ENCODE results near the gene TDRD6.

The TDRD6 gene

GRCh38 chr6:46676604-46677313 lies 10.9 kb upstream of the TDRD6 start:
- in situ Hi-C loops (cut with MboI; ENCODE audit: low sequenced_read_pairs): no loop called here

GRCh38 chr6:46677314-46677654 lies 10.4 kb upstream of the TDRD6 start:
- in situ Hi-C loops (cut with MboI; ENCODE audit: low sequenced_read_pairs): no loop called here

GRCh38 chr6:46684771-46685170 lies 2.9 kb upstream of the TDRD6 start:
- in situ Hi-C loops (cut with MboI; ENCODE audit: low sequenced_read_pairs): no loop called here

- in situ Hi-C loops (cut with MboI; ENCODE audit: low sequenced_read_pairs): no loop called here
Measured at GRCh38 chr6:46688117-46688965, 656 bp downstream of the TDRD6 start.

GRCh38 chr6:46688966-46689335 lies 1.3 kb downstream of the TDRD6 start:
- in situ Hi-C loops (cut with MboI; ENCODE audit: low sequenced_read_pairs): no loop called here

- in situ Hi-C loops (cut with MboI; ENCODE audit: low sequenced_read_pairs): no loop called here
Measured at GRCh38 chr6:46689657-46690056, 2.0 kb downstream of the TDRD6 start.

GRCh38 chr6:46690141-46690755 lies 2.6 kb downstream of the TDRD6 start:
- in situ Hi-C loops (cut with MboI; ENCODE audit: low sequenced_read_pairs): no loop called here

GRCh38 chr6:46690911-46691451 lies 3.3 kb downstream of the TDRD6 start:
- in situ Hi-C loops (cut with MboI; ENCODE audit: low sequenced_read_pairs): no loop called here

GRCh38 chr6:46699970-46700369 lies 12.3 kb downstream of the TDRD6 start:
- in situ Hi-C loops (cut with MboI; ENCODE audit: low sequenced_read_pairs): no loop called here

GRCh38 chr6:46704562-46704961 lies 16.9 kb downstream of the TDRD6 start:
- in situ Hi-C loops (cut with MboI; ENCODE audit: low sequenced_read_pairs): no loop called here

GRCh38 chr6:46706464-46706863 lies 18.8 kb downstream of the TDRD6 start:
- in situ Hi-C loops (cut with MboI; ENCODE audit: low sequenced_read_pairs): no loop called here

- in situ Hi-C loops (cut with MboI; ENCODE audit: low sequenced_read_pairs): no loop called here
Measured at GRCh38 chr6:46711491-46711890, 23.8 kb downstream of the TDRD6 start.

- in situ Hi-C loops (cut with MboI; ENCODE audit: low sequenced_read_pairs): no loop called here
Measured at GRCh38 chr6:46715141-46715540, 27.5 kb downstream of the TDRD6 start.

GRCh38 chr6:46719099-46719498 lies 31.4 kb downstream of the TDRD6 start:
- in situ Hi-C loops (cut with MboI; ENCODE audit: low sequenced_read_pairs): no loop called here

GRCh38 chr6:46720401-46720800 lies 32.7 kb downstream of the TDRD6 start:
- in situ Hi-C loops (cut with MboI; ENCODE audit: low sequenced_read_pairs): no loop called here

GRCh38 chr6:46729787-46730326 lies 42.2 kb downstream of the TDRD6 start:
- in situ Hi-C loops (cut with MboI; ENCODE audit: low sequenced_read_pairs): no loop called here

- in situ Hi-C loops (cut with MboI; ENCODE audit: low sequenced_read_pairs): no loop called here
Measured at GRCh38 chr6:46730921-46731461, 43.3 kb downstream of the TDRD6 start.

- in situ Hi-C loops (cut with MboI; ENCODE audit: low sequenced_read_pairs): no loop called here
Measured at GRCh38 chr6:46733341-46733801, 45.7 kb downstream of the TDRD6 start.

GRCh38 chr6:46734867-46735719 lies 47.4 kb downstream of the TDRD6 start, which contains the start of gene PLA2G7:
Gene PLA2G7 (minus strand): TSS chr6:46735375. CDS start chr6:46722891, 12,484 bp downstream.
- in situ Hi-C loops (cut with MboI; ENCODE audit: low sequenced_read_pairs): no loop called here

GRCh38 chr6:46735720-46736031 lies 48.0 kb downstream of the TDRD6 start:
- in situ Hi-C loops (cut with MboI; ENCODE audit: low sequenced_read_pairs): no loop called here
